Measurements from ENCODE around the gene CUTC.
A peak's percentile ranks its signal among the peaks of the same experiment; 100 is the strongest.

CUTC gene

DNA sequence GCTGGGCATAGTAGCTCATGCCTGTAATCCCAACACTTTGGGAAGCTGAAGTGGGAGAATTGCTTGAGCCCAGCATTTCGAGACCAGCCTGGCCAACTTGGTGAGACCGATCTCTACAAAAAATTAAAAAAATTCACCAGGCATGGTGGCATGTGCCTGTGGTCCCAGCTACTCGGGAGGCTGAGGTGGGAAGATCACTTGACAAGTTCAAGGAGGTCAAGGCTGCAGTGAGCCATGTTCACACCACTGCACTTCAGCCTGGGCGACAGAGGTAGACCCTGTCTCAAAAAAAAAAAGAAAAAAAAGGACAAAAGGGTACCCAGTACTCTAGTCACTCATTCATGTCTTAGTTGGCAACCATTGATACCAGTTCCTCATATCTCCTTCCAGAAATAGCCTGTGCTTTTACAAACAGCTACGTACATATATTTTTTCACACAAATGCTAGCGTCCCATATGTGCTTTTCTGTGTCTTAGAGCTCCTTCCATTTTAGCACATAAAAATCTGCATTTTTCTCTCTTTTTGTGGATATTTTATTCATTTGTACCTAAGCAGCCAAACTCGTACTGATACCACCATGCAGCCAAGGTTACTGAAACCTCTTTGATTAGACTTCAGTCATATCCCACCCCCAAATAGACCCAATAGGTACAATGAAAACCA lies 55.9 kb downstream of the CUTC start:
- TF ChIP-seq, protein P1, sequence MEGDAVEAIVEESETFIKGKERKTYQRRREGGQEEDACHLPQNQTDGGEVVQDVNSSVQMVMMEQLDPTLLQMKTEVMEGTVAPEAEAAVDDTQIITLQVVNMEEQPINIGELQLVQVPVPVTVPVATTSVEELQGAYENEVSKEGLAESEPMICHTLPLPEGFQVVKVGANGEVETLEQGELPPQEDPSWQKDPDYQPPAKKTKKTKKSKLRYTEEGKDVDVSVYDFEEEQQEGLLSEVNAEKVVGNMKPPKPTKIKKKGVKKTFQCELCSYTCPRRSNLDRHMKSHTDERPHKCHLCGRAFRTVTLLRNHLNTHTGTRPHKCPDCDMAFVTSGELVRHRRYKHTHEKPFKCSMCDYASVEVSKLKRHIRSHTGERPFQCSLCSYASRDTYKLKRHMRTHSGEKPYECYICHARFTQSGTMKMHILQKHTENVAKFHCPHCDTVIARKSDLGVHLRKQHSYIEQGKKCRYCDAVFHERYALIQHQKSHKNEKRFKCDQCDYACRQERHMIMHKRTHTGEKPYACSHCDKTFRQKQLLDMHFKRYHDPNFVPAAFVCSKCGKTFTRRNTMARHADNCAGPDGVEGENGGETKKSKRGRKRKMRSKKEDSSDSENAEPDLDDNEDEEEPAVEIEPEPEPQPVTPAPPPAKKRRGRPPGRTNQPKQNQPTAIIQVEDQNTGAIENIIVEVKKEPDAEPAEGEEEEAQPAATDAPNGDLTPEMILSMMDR (IDR thresholded peaks at IDR 0.05) = no peak
- no peak overlapping the region for H3K4me3 ChIP-seq
- peak overlapping the region in 1 of 2 donors; percentile 14 for H3K27ac ChIP-seq
- no peak for DNase-seq (ENCODE audit: low spot score)

DNA sequence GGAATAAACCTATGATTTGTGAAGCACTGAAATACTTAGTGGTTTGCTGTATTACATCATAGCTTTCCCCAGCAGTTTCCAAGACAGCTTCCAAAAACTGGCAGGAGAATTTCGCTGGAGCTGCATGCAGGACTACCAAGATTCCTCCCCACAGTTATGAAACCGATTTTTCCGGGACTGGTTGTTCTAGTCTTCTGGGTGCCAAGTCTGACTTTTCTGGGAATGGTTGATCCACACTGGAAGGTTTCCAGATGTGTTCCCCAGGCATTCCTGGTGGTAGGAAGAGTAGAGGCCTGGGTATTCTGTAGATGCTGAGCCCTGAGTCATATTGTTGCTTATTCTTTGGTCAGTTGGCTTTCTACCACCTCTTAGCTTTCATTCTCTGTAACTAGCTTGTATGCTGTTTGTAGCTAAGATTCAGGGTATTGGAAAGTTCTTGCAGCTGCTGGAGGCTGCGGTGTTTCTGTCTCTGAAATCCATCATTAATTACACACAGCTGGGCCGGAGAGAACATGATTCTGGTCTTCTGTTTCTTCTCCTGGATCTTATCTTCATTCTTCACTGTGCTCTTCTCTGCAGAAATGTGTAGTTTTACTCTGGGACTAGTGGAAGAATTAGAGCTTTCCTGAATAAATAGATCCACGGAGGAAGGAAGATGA lies 56.7 kb downstream of the CUTC start:
- DNase-seq (ENCODE audit: low spot score) = no peak
- Histone ChIP-seq H3K4me3 (no peak overlapping the region), H3K27ac (peak overlapping the region in 1 of 2 donors; percentile 67)
- TF ChIP-seq, protein P1 (IDR thresholded peaks at IDR 0.05) = no peak

DNA sequence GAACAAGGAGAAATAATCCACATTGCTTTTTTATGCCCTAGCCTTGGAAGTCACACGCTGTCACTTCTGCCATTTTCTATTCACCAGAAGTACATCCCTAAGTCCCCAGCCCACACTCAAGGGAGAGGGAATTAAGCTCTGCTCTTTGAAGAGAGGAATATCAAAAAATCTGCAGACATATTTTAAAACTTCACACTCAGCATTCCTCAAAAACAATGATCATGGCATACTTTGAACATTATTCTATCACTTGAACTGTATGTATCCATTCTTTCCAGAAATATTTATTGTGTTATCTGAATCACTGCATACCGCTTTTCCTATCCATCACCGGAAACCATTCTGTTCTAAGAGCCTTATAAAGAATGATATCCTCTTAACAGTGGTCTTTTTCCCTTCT lies 59.8 kb downstream of the CUTC start:
- no peak overlapping the region for H3K4me3 ChIP-seq
- DNase-seq (ENCODE audit: low spot score) = no peak
- no peak overlapping the region for H3K27ac ChIP-seq
- TF ChIP-seq, protein P1 (IDR thresholded peaks at IDR 0.05) = no peak

DNA sequence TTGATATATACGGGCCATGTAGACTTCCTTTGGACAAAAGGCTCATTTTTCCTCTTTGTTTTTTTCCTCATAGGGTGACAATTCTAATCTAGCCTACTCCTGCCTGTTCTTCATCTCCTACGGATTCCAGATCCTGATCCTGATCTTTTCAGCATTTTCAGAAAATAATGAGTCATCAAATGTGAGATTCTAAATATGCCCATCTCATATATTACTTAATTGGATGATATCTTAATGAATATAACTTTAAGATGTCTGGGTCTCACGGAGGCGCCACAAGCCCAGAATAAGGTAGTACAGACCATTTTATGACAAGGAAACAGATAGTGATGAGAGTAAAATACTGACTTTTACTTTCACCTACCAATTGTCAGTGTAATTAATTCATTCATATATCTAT lies 61.8 kb downstream of the CUTC start:
- TF ChIP-seq, protein P1 (IDR thresholded peaks at IDR 0.05) = no peak

DNA sequence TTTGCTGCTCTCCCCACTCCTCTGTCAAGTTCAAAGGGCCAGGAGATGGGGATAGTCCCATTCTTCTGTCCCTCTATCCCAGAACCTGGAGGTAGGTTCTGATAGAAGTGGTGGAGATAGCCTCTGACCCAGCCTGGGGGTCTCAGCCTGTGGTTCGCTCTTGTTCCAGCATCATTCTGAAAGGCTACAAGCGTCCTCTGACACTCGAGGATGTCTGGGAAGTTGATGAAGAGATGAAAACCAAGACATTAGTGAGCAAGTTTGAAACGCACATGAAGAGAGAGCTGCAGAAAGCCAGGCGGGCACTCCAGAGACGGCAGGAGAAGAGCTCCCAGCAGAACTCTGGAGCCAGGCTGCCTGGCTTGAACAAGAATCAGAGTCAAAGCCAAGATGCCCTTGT lies 64.9 kb downstream of the CUTC start:
- DNase-seq (ENCODE audit: low spot score) = no peak
- TF ChIP-seq, protein P1 (IDR thresholded peaks at IDR 0.05) = no peak
- no peak overlapping the region for H3K27ac ChIP-seq
- H3K4me3 ChIP-seq = no peak overlapping the region

More for the DNA sequence above, 61.8 kb downstream of the CUTC start:
- Histone ChIP-seq H3K27ac (no peak overlapping the region), H3K4me3 (no peak overlapping the region)
- no peak for DNase-seq (ENCODE audit: low spot score)

DNA sequence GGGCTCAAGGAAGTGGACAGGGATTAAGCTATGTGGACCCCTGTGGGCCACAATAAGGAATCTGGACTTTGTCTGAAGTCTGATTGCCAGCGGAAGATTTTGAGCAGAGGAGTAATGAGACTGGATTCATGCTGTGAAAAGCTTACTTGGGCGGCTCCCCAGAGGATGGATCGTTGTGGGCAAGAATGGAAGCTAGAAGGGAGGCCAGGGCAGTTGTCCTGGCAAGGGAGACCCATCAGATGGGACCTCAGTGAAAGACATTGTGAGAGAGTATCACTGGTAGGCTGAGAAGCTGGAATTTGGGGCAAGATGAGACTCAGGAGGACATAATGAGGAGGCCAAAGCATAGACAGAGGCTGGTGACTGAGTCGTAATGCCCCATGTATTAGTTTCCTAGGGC lies 66.0 kb downstream of the CUTC start:
- TF ChIP-seq, protein P1 (IDR thresholded peaks at IDR 0.05) = no peak

DNA sequence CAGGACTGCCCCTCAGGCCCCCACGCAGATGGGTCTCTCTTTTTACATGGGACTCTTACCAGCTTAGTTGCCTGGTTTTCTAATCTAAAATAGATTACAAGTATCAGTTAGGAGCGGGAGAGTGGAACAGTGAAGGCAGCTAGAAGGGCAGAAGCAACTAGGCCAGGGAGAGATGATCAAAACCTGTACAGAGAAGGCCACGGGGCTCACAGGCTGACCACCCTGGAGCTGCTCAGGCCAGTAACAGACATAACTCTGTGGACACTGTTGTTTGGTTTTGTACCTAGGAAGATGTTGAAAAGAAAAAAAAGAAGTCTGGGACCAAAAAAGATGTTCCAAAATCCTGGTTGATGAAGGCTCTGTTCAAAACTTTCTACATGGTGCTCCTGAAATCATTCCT lies 66.9 kb downstream of the CUTC start:
- DNase-seq (ENCODE audit: low spot score) = no peak

More for the DNA sequence above, 66.0 kb downstream of the CUTC start:
- Histone ChIP-seq H3K27ac (no peak overlapping the region), H3K4me3 (no peak overlapping the region)
- no peak for DNase-seq (ENCODE audit: low spot score)

More for the DNA sequence above, 66.9 kb downstream of the CUTC start:
- Histone ChIP-seq H3K27ac (no peak overlapping the region), H3K4me3 (no peak overlapping the region)
- TF ChIP-seq, protein P1 (IDR thresholded peaks at IDR 0.05) = no peak
